SHP77 (cell line): ENCODE measurements around the gene MEF2C.

Source experiments
- DNase-seq, 2 experiments: peaks; one replicate each; lab custom pipeline; 2025; lab: John Stamatoyannopoulos, UW

The MEF2C gene

GRCh38 chr5:88674356-88675167 is 208.4 kb downstream of the MEF2C start:
- peak; percentile 78 to 85 for DNase-seq

GRCh38 chr5:88673253-88674105 is 209.5 kb downstream of the MEF2C start:
- DNase-seq = no peak

GRCh38 chr5:88672644-88673252 is 210.2 kb downstream of the MEF2C start:
- peak; percentile 48 to 59 for DNase-seq

GRCh38 chr5:88671505-88672499 is 211.2 kb downstream of the MEF2C start:
- peak in 1 of 2 experiments; percentile 18 for DNase-seq

- DNase-seq = no peak
Observed at GRCh38 chr5:88671106-88671504, 211.9 kb downstream of the MEF2C start.

- no peak for DNase-seq
Observed at GRCh38 chr5:88670461-88670860, 212.5 kb downstream of the MEF2C start.

- DNase-seq = no peak
Observed at GRCh38 chr5:88669371-88670050, 213.5 kb downstream of the MEF2C start.

GRCh38 chr5:88667496-88668201 is 215.3 kb downstream of the MEF2C start:
- DNase-seq = peak; percentile 23 to 27
